HEK293 (cell line): ENCODE results near the gene DNAJB1.

Experiments
- EGR2 ChIP-seq: fragments of 450-650 bp; formaldehyde crosslinking; IDR thresholded peaks from 2 replicates; pipeline ENCODE4 v1.5.1; 2016; ENCODE audit warnings: low read depth, missing biosample characterization, missing genetic modification characterization
- ELK4 ChIP-seq: IDR thresholded peaks from 2 replicates; pipeline ENCODE4 v1.6.1; 2011; ENCODE audit warnings: mild to moderate bottlenecking, low read depth, low read length, borderline replicate concordance
- GLI2 ChIP-seq: fragments of 450-650 bp; formaldehyde crosslinking; IDR thresholded peaks from 2 replicates; pipeline ENCODE4; 2017; ENCODE audit warnings: missing biosample characterization, missing genetic modification characterization, low read depth, borderline replicate concordance
- KLF9 ChIP-seq: fragments of 450-650 bp; formaldehyde crosslinking; IDR thresholded peaks from 2 replicates; pipeline ENCODE4 v1.5.1; 2016; ENCODE audit warnings: missing biosample characterization, missing genetic modification characterization, low read depth
- PRDM10 ChIP-seq: fragments of 450-650 bp; formaldehyde crosslinking; IDR thresholded peaks from 2 replicates; pipeline ENCODE4 v1.5.1; 2016; ENCODE audit warnings: missing biosample characterization, missing genetic modification characterization
- REPIN1 ChIP-seq: fragments of 450-650 bp; formaldehyde crosslinking; IDR thresholded peaks from 2 replicates; pipeline ENCODE4 v1.5.1; 2017; ENCODE audit warnings: missing biosample characterization, missing genetic modification characterization, low read depth
- SCRT1 ChIP-seq: fragments of 450-650 bp; formaldehyde crosslinking; IDR thresholded peaks from 2 replicates; pipeline ENCODE4 v1.5.1; 2016; ENCODE audit warnings: missing biosample characterization, missing genetic modification characterization, borderline replicate concordance
- ZBTB26 ChIP-seq: fragments of 450-650 bp; formaldehyde crosslinking; optimal IDR thresholded peaks from 2 replicates; pipeline ENCODE3; 2016; ENCODE audit warnings: missing biosample characterization, mild to moderate bottlenecking, missing genetic modification characterization
- ZFHX2 ChIP-seq: fragments of 450-650 bp; formaldehyde crosslinking; conservative IDR thresholded peaks from 2 replicates; pipeline ENCODE4 v1.5.1; 2016; ENCODE audit warnings: missing biosample characterization, missing genetic modification characterization
- ZFP37 ChIP-seq: fragments of 450-650 bp; formaldehyde crosslinking; IDR thresholded peaks from 2 replicates; pipeline ENCODE4 v1.5.1; 2016; ENCODE audit warnings: missing biosample characterization, missing genetic modification characterization
- ZIC2 ChIP-seq: fragments of 450-650 bp; formaldehyde crosslinking; IDR thresholded peaks from 2 replicates; pipeline ENCODE4 v1.5.1; 2016; ENCODE audit warnings: missing biosample characterization, missing genetic modification characterization
- ZNF146 ChIP-seq: fragments of 450-650 bp; formaldehyde crosslinking; IDR thresholded peaks from 2 replicates; pipeline ENCODE4 v1.5.1; 2016; ENCODE audit warnings: missing biosample characterization, missing genetic modification characterization
- ZNF157 ChIP-seq: fragments of 450-650 bp; formaldehyde crosslinking; IDR thresholded peaks from 2 replicates; pipeline ENCODE4 v1.5.1; 2016; ENCODE audit warnings: missing biosample characterization, missing genetic modification characterization
- ZNF16 ChIP-seq: fragments of 450-650 bp; formaldehyde crosslinking; IDR thresholded peaks from 2 replicates; pipeline ENCODE4 v1.5.1; 2016; ENCODE audit warnings: low read depth, missing biosample characterization, missing genetic modification characterization
- ZNF184 ChIP-seq: fragments of 450-650 bp; IDR thresholded peaks from 2 replicates; pipeline ENCODE4 v1.5.1; 2018; ENCODE audit warnings: missing biosample characterization, mild to moderate bottlenecking, missing genetic modification characterization
- ZNF23 ChIP-seq: fragments of 450-650 bp; formaldehyde crosslinking; IDR thresholded peaks from 2 replicates; pipeline ENCODE4 v1.5.1; 2016; ENCODE audit warnings: missing biosample characterization, missing genetic modification characterization, borderline replicate concordance
- ZNF248 ChIP-seq: fragments of 450-650 bp; formaldehyde crosslinking; IDR thresholded peaks from 2 replicates; pipeline ENCODE4 v1.5.1; 2017; ENCODE audit warnings: missing biosample characterization, missing genetic modification characterization
- ZNF26 ChIP-seq: fragments of 450-650 bp; formaldehyde crosslinking; IDR thresholded peaks from 2 replicates; pipeline ENCODE4 v1.5.1; 2016; ENCODE audit warnings: missing biosample characterization, missing genetic modification characterization
- ZNF324 ChIP-seq: fragments of 450-650 bp; formaldehyde crosslinking; IDR thresholded peaks from 2 replicates; pipeline ENCODE4 v1.5.1; 2016; ENCODE audit warnings: missing biosample characterization, missing genetic modification characterization
- ZNF416 ChIP-seq: fragments of 450-650 bp; formaldehyde crosslinking; IDR thresholded peaks from 2 replicates; pipeline ENCODE4 v1.5.1; 2016; ENCODE audit warnings: missing biosample characterization, missing genetic modification characterization
- ZNF449 ChIP-seq: fragments of 450-650 bp; formaldehyde crosslinking; IDR thresholded peaks from 2 replicates; pipeline ENCODE4 v1.5.1; 2017; ENCODE audit warnings: missing biosample characterization, mild to moderate bottlenecking, missing genetic modification characterization, moderate library complexity
- ZNF488 ChIP-seq: fragments of 450-650 bp; formaldehyde crosslinking; IDR thresholded peaks from 2 replicates; pipeline ENCODE4 v1.5.1; 2016; ENCODE audit warnings: missing biosample characterization, missing genetic modification characterization
- ZNF530 ChIP-seq: fragments of 450-650 bp; formaldehyde crosslinking; IDR thresholded peaks from 2 replicates; pipeline ENCODE4 v1.5.1; 2016; ENCODE audit warnings: low read depth, missing biosample characterization, missing genetic modification characterization
- ZNF548 ChIP-seq: fragments of 450-650 bp; formaldehyde crosslinking; IDR thresholded peaks from 2 replicates; pipeline ENCODE4 v1.5.1; 2016; ENCODE audit warnings: missing biosample characterization, missing genetic modification characterization
- ZNF571 ChIP-seq: fragments of 450-650 bp; formaldehyde crosslinking; IDR thresholded peaks from 2 replicates; pipeline ENCODE4 v1.5.0; 2017; ENCODE audit warnings: missing biosample characterization, missing genetic modification characterization
- ZNF580 ChIP-seq: fragments of 450-650 bp; formaldehyde crosslinking; IDR thresholded peaks from 2 replicates; pipeline ENCODE4 v1.5.1; 2016; ENCODE audit warnings: missing biosample characterization, missing genetic modification characterization
- ZNF585B ChIP-seq: fragments of 450-650 bp; formaldehyde crosslinking; IDR thresholded peaks from 2 replicates; pipeline ENCODE4 v1.5.1; 2016; ENCODE audit warnings: missing biosample characterization, missing genetic modification characterization
- ZNF596 ChIP-seq: fragments of 450-650 bp; IDR thresholded peaks from 2 replicates; pipeline ENCODE4 v1.5.0; 2018; ENCODE audit warnings: missing biosample characterization, mild to moderate bottlenecking, missing genetic modification characterization, moderate library complexity
- ZNF660 ChIP-seq: fragments of 450-650 bp; IDR thresholded peaks from 2 replicates; pipeline ENCODE4 v1.5.1; 2018; ENCODE audit warnings: missing biosample characterization, mild to moderate bottlenecking, missing genetic modification characterization
- ZNF76 ChIP-seq: fragments of 450-650 bp; formaldehyde crosslinking; IDR thresholded peaks from 2 replicates; pipeline ENCODE4; 2016; ENCODE audit warnings: low read depth, missing biosample characterization, missing genetic modification characterization, borderline replicate concordance
- ZNF785 ChIP-seq: fragments of 450-650 bp; formaldehyde crosslinking; IDR thresholded peaks from 2 replicates; pipeline ENCODE4 v1.5.1; 2016; ENCODE audit warnings: missing biosample characterization, missing genetic modification characterization

DNAJB1 gene

GRCh38 chr19:14556662-14557188, 38.5 kb upstream of the DNAJB1 start (continued):
- TF ChIP-seq ZNF530 (tag by site-specific recombination) (no peak), ZNF16 (tag by site-specific recombination) (no peak), ZNF660 (tag by site-specific recombination) (no peak; the same call in 1 of the 2 replicates), ZNF785 (tag by site-specific recombination) (no peak), EGR2 (tag by site-specific recombination) (no peak), ELK4 (no peak), ZNF416 (tag by site-specific recombination) (no peak), ZNF488 (no peak), GLI2 (no peak; the same call in 1 of the 2 replicates), ZFP37 (peak; percentile 51; the same call in 1 of the 2 replicates), ZNF548 (tag by site-specific recombination) (no peak), ZNF449 (tag by site-specific recombination) (no peak), SCRT1 (tag by site-specific recombination) (no peak), ZNF157 (no peak), ZNF324 (tag by site-specific recombination) (no peak), PRDM10 (tag by site-specific recombination) (no peak), ZNF580 (tag by site-specific recombination) (no peak), ZBTB26 (tag by site-specific recombination) (peak; percentile 23), KLF9 (tag by site-specific recombination) (no peak), ZNF23 (tag by site-specific recombination) (no peak), REPIN1 (tag by site-specific recombination) (no peak), ZNF26 (no peak), ZNF596 (tag by site-specific recombination) (no peak), ZNF571 (tag by site-specific recombination) (no peak), ZIC2 (tag by site-specific recombination) (no peak), ZNF184 (tag by site-specific recombination) (no peak), ZFHX2 (tag by site-specific recombination) (no peak), ZNF76 (tag by site-specific recombination) (0 out of 2 replicates have a peak, but pooled peaks have one; percentile 31), ZNF248 (tag by site-specific recombination) (no peak), ZNF585B (tag by site-specific recombination) (no peak), ZNF146 (tag by site-specific recombination) (no peak)
